Stimulated activated CD4-positive, alpha-beta T cell treated with anti-CD3 and anti-CD28 coated beads, Interleukin-2, amount 100 ng/mL, for 24 hours (primary cell): ENCODE data around the gene TOP2A.

Source experiments
- DNase-seq, 2 donors: peaks; one replicate each; pipeline ENCODE4 v3.0.0-alpha.2; 2020

TOP2A gene

GRCh38 chr17:40453881-40454612, 36.4 kb upstream of the TOP2A start:
- no peak for DNase-seq

- DNase-seq, result no peak
Measured at GRCh38 chr17:40452921-40453378, 35.3 kb upstream of the TOP2A start.

GRCh38 chr17:40452216-40452787, 34.6 kb upstream of the TOP2A start:
- DNase-seq, result no peak

- no peak for DNase-seq
Measured at GRCh38 chr17:40451420-40451819, 33.7 kb upstream of the TOP2A start.

- peak; percentile 55 to 56 for DNase-seq
Measured at GRCh38 chr17:40450175-40450574, 32.5 kb upstream of the TOP2A start.

GRCh38 chr17:40448639-40449261, 31.1 kb upstream of the TOP2A start:
- no peak for DNase-seq

GRCh38 chr17:40448213-40448638, 30.5 kb upstream of the TOP2A start:
- DNase-seq, result no peak

GRCh38 chr17:40447806-40448205, 30.1 kb upstream of the TOP2A start:
- DNase-seq, result no peak

- no peak for DNase-seq
Measured at GRCh38 chr17:40447148-40447644, 29.5 kb upstream of the TOP2A start.

- no peak for DNase-seq
Measured at GRCh38 chr17:40445751-40446468, 28.2 kb upstream of the TOP2A start.

- DNase-seq, result peak in 1 of 2 donors; percentile 19
Measured at GRCh38 chr17:40443988-40444899, 26.5 kb upstream of the TOP2A start.

- DNase-seq, result peak; percentile 74 to 77
Measured at GRCh38 chr17:40443196-40443987, 25.7 kb upstream of the TOP2A start, which contains the start of gene IGFBP4. Gene IGFBP4 (plus strand): TSS chr17:40443450. CDS start chr17:40443736, 286 bp downstream.

- no peak for DNase-seq
Measured at GRCh38 chr17:40442392-40443195, 24.9 kb upstream of the TOP2A start.

GRCh38 chr17:40440166-40440565, 22.5 kb upstream of the TOP2A start:
- DNase-seq, result no peak

- no peak for DNase-seq
Measured at GRCh38 chr17:40437095-40437732, 19.5 kb upstream of the TOP2A start.

GRCh38 chr17:40436636-40437035, 18.9 kb upstream of the TOP2A start:
- DNase-seq, result no peak

- peak in 1 of 2 donors; percentile 38 for DNase-seq
Measured at GRCh38 chr17:40433551-40434415, 16.1 kb upstream of the TOP2A start.

- no peak for DNase-seq
Measured at GRCh38 chr17:40432864-40433528, 15.3 kb upstream of the TOP2A start.
